Breast epithelium (tissue), 3 donors: ENCODE results near the gene THSD7B.
"Not testable (repeated sequence)": the region's sequence is repeated elsewhere in the genome, so short reads cannot be mapped to it uniquely, and the experiment has no call there.

Experiments used
- POLR2A ChIP-seq: fragments of 450-650 bp; IDR thresholded peaks from one replicate; pipeline ENCODE4 v1.6.1; 2016; ENCODE audit warnings: antibody characterized with exemption, mild to moderate bottlenecking, moderate library complexity
- POLR2AphosphoS5 ChIP-seq, 3 donors: sonication (generic); formaldehyde crosslinking; IDR thresholded peaks; one replicate each; pipeline ENCODE4 v1.6.1; 2017; ENCODE audit warnings: antibody characterized with exemption in 3 of 3
- TF ChIP-seq, protein P1 (sequence below), 3 donors: fragments of 450-650 bp; IDR thresholded peaks; one replicate each; pipeline ENCODE4 v1.5.1; 2016 to 2017; ENCODE audit warnings: antibody characterized with exemption in 3 of 3, mild to moderate bottlenecking in 3 of 3, moderate library complexity in 3 of 3

DNA sequence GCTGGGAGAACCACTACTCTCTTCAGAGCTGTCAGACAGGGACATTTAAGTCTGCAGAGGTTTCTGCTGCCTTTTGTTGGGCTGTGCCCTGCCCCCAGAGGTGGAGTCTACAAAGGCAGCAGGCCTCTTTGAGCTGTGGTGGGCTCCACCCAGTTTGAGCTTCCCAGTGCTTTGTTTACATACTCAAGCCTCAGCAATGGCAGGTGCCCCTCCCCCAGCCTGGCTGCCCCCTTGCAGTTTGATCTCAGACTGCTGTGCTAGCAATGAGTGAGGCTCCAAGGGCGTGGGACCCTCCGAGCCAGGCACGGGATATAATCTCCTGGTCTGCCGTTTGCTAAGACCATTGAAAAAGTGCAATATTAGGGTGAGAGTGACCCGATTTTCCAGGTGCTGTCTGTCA lies 822.5 kb downstream of the THSD7B start:
- TF ChIP-seq POLR2A; POLR2AphosphoS5 (IDR thresholded peaks at IDR 0.05): not testable (repeated sequence)
- TF ChIP-seq, protein P1, sequence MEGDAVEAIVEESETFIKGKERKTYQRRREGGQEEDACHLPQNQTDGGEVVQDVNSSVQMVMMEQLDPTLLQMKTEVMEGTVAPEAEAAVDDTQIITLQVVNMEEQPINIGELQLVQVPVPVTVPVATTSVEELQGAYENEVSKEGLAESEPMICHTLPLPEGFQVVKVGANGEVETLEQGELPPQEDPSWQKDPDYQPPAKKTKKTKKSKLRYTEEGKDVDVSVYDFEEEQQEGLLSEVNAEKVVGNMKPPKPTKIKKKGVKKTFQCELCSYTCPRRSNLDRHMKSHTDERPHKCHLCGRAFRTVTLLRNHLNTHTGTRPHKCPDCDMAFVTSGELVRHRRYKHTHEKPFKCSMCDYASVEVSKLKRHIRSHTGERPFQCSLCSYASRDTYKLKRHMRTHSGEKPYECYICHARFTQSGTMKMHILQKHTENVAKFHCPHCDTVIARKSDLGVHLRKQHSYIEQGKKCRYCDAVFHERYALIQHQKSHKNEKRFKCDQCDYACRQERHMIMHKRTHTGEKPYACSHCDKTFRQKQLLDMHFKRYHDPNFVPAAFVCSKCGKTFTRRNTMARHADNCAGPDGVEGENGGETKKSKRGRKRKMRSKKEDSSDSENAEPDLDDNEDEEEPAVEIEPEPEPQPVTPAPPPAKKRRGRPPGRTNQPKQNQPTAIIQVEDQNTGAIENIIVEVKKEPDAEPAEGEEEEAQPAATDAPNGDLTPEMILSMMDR (IDR thresholded peaks at IDR 0.05), result not testable (repeated sequence)
